Skeletal muscle tissue (tissue), 4 donors: ENCODE measurements around the gene KNDC1. TPM values are rescaled to one million over a fixed set of nuclear protein-coding genes. Genes with fewer than 3 reads are reported as not detected.

ENCODE experiments used
- H3K27ac ChIP-seq: one replicate; pipeline ENCODE4 v1.7.0; 2013; ENCODE audit warnings: mild to moderate bottlenecking, low read depth, low read length, inconsistent platforms
- H3K27me3 ChIP-seq, 3 donors: one replicate each; pipeline ENCODE4 v1.7.0; 2013; ENCODE audit warnings: low read length in 3 of 3; ENCODE audit not compliant: control insufficient read depth in 3 of 3, insufficient read depth in 3 of 3
- H3K36me3 ChIP-seq, 3 donors: one replicate each; pipeline ENCODE4 v1.7.0; 2013; ENCODE audit warnings: low read length in 3 of 3; ENCODE audit not compliant: control insufficient read depth in 3 of 3, insufficient read depth in 3 of 3
- H3K4me1 ChIP-seq, 3 donors: one replicate each; pipeline ENCODE4 v1.7.0; 2013; ENCODE audit warnings: low read length in 3 of 3, mild to moderate bottlenecking in 3 of 3; ENCODE audit not compliant: control insufficient read depth in 3 of 3, insufficient read depth in 3 of 3
- H3K4me3 ChIP-seq, 3 donors: one replicate each; pipeline ENCODE4 v1.7.0; 2013; ENCODE audit warnings: low read length in 3 of 3
- H3K9ac ChIP-seq, 3 donors: one replicate each; pipeline ENCODE4 v1.7.0; 2013; ENCODE audit warnings: low read length in 3 of 3, mild to moderate bottlenecking in 3 of 3, moderate library complexity in 2 of 3, low read depth in 1 of 3
- H3K9me3 ChIP-seq, 3 donors: one replicate each; pipeline ENCODE4 v1.7.0; 2013; ENCODE audit warnings: low read length in 3 of 3; ENCODE audit not compliant: control insufficient read depth in 3 of 3
- total RNA-seq: library from RNA; depleted of rRNA; stranded (reverse); fragments of >200 nt; gene quantifications from one replicate; pipeline ENCODE4 v1.2.3, GENCODE V29; 2014
- donor health status: Osteomylitis.

KNDC1 gene
- total RNA-seq, 1 donor from 2014 or later = 0.52 TPM

- H3K9me3 ChIP-seq = peaks cover 0 to under 1% (median 0%) of the 10 kb centered on the region in 3 donors
- H3K4me1 ChIP-seq = no peaks in the 10 kb centered on the region
- H3K4me3 ChIP-seq = no peak overlapping the region
- no peaks in the 10 kb centered on the region for H3K36me3 ChIP-seq
- peaks cover 35 to 68% (median 56%) of the 10 kb centered on the region in 3 donors for H3K27me3 ChIP-seq
- no peak overlapping the region for H3K27ac ChIP-seq
- no peak overlapping the region for H3K9ac ChIP-seq
Measured at GRCh38 chr10:133182791-133183645, 23.0 kb downstream of the KNDC1 start.

DNA sequence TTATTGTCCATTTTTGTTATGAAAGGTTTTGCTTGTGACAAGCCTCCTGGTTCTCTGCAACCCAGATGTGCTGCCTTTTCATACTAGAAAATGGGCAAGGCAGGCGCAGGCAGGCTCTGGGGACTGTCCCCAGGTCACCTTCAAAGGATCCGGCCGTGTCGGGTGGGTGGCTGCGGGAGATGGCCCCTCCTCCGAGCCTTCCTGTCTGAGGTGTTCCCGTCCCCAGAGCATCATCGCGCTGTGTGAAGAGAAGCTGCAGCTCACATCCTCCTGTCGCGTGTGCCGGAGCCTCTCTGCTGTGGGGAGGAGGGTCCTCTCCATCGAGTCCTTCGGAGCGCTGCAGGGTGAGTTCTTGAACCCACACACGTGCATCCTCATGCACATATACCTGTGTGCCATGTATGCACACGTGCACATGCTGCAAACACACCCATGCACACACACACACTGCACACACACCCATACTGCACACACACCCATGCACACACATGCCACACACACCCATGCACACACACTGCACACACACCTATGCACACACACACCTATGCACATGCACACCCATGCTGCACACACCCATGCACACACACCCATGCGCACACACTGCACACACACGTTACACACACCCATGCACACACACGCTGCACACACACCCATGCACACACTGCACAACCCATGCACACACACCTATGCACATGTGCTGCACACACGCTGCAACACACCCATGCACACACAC, 23.8 kb downstream of the KNDC1 start:
- H3K36me3 ChIP-seq = no peaks in the 10 kb centered on the region
- H3K27ac ChIP-seq = no peak overlapping the region
- peaks cover 36 to 72% (median 57%) of the 10 kb centered on the region in 3 donors for H3K27me3 ChIP-seq
- no peak overlapping the region for H3K9ac ChIP-seq
- H3K4me1 ChIP-seq = no peaks in the 10 kb centered on the region
- H3K9me3 ChIP-seq = no peaks in the 10 kb centered on the region
- H3K4me3 ChIP-seq = no peak overlapping the region

DNA sequence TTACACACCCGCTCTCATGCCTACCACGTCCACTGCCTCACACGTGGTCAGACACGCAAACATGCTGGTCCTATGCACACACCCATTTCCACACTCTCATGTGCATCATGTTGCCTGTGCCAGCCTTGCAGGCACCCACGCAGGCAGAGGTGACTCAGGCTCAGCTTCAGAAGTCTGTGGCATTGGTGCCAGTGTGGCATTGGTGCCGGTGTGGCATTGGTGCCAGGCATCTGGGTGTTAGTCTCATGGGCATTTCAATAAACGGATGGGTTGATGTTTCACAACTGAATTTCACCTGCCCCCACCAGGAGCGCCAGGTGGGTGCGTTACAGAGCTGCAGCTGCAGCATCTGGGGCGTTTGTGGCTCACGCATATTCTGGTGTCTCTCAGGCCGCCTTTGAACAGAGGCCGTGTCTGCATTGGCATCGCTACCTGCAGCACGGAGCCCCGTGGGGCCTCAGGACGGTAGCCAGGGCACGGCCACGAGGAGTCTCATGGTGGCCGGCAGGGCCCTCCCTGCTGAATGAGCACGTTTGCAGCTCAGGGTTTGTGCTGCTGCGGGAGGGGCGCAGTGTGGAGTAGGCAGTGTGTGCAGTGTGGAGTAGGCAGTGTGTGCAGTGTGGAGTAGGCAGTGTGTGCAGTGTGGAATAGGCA, 24.7 kb downstream of the KNDC1 start:
- Histone ChIP-seq H3K4me3 (no peak overlapping the region), H3K36me3 (no peaks in the 10 kb centered on the region), H3K9me3 (no peaks in the 10 kb centered on the region), H3K4me1 (no peaks in the 10 kb centered on the region), H3K9ac (no peak overlapping the region), H3K27me3 (peaks cover 44 to 72% (median 56%) of the 10 kb centered on the region in 3 donors), H3K27ac (no peak overlapping the region)

DNA sequence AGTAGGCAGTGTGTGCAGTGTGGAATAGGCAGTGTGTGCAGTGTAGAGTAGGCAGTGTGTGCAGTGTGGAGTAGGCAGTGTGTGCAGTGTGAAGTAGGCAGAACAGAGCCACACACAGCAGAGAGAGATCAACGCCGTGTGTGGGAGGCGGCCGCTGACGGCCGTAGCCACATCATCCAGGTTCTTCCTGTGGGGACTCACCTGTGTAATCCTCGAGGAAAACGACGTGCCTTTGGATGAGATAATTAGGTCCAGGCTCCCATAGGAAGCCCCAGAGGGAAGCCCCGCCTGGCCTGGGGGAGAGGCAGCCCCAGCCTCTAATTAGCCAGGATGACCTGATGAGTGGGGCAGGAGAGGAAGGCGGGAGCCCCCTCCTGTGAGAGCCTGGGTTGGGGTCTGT, 25.4 kb downstream of the KNDC1 start:
- Histone ChIP-seq H3K36me3 (no peaks in the 10 kb centered on the region), H3K27me3 (peaks cover 44 to 71% (median 53%) of the 10 kb centered on the region in 3 donors), H3K9me3 (no peaks in the 10 kb centered on the region), H3K4me1 (no peaks in the 10 kb centered on the region), H3K27ac (no peak overlapping the region), H3K4me3 (no peak overlapping the region), H3K9ac (no peak overlapping the region)

GRCh38 chr10:133185916-133186315, 25.9 kb downstream of the KNDC1 start:
- H3K9me3 ChIP-seq = no peaks in the 10 kb centered on the region
- no peak overlapping the region for H3K4me3 ChIP-seq
- H3K36me3 ChIP-seq = no peaks in the 10 kb centered on the region
- H3K27ac ChIP-seq = no peak overlapping the region
- H3K4me1 ChIP-seq = no peaks in the 10 kb centered on the region
- no peak overlapping the region for H3K9ac ChIP-seq
- peaks cover 41 to 67% (median 53%) of the 10 kb centered on the region in 3 donors for H3K27me3 ChIP-seq

GRCh38 chr10:133186416-133187090, 26.5 kb downstream of the KNDC1 start:
- Histone ChIP-seq H3K9ac (no peak overlapping the region), H3K36me3 (no peaks in the 10 kb centered on the region), H3K4me3 (no peak overlapping the region), H3K4me1 (no peaks in the 10 kb centered on the region), H3K9me3 (no peaks in the 10 kb centered on the region), H3K27ac (no peak overlapping the region), H3K27me3 (peaks cover 40 to 60% (median 46%) of the 10 kb centered on the region in 3 donors)

DNA sequence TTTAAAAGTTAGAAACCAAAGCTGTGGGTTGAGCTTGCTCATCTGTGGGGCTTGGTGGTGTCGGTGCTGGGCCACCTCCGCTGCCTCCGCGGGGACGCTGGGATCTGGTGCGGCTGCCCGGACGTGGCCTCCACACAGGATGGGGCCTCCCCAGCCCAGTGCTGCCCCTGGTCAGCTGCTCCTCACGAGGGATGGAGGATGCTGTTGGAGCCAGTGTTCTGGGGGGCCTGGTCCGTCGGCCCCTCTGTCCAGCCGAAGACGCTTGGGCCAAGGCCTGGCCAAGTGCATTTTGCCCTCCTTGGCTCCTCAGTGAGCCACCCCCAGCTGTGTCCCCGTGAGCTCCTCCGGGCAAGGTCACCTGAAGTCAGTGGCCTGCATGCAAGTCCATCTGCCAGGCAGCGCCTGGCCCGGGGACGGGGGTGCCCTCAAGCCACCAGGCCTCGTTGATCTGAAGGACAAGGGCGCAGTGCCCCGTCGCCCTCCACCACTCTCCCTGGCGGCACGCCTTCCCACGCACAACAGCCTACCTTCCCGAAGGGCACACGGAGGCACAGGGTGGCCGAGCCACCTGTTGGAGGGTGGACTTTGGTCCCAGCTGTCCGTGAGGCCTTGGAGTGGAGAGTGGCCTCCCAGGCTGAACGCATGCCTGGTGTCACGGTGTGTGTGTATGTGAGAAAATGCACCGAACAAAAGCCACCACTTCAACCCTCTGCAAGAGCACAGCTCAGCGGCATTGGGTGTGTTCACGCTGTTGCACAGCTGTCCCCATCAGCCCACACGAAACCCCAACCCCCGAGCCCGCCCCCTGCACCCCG, 27.3 kb downstream of the KNDC1 start:
- Histone ChIP-seq H3K36me3 (no peaks in the 10 kb centered on the region), H3K9ac (no peak overlapping the region), H3K4me3 (no peak overlapping the region), H3K27me3 (peaks cover 35 to 55% (median 40%) of the 10 kb centered on the region in 3 donors), H3K4me1 (no peaks in the 10 kb centered on the region), H3K27ac (no peak overlapping the region), H3K9me3 (no peaks in the 10 kb centered on the region)

DNA sequence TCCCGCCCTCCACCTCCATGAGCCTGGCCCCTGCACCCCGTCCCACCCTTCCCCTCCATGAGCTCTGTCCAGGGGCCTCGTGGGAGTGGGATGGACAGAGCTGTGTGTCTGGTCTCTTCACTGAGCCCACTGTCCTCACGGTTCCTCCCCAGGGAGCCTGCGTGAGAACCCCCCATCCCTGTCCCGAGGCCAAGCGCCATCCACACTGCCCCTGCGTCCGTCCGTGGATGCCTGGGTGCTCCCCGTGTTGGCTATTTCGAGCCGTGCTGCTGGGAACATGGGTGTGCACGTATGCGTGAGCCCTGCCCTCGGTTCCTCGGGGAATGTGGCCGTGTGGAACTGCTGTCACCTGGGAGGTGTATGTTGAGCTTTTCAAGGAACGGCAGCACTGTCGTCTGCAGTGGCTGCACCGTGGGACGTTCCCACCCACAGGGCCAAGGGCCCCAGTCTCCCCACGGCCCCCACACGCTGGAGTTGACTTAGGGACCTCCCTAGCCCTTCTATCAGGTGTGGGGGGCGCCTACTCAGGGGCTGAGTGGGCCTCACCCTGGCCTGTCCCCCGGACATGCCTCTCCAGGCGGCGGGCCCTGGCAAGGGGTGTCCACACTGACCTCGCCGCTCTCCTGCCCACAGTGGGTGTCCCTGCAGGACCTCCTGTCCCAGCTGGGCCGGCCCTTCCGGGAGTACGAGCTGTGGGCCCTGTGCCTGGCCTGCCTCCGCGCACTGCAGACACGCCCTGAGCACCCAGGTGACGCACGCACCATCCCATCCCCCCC, 28.1 kb downstream of the KNDC1 start:
- Histone ChIP-seq H3K36me3 (no peaks in the 10 kb centered on the region), H3K27me3 (peaks cover 34 to 54% (median 39%) of the 10 kb centered on the region in 3 donors), H3K9ac (no peak overlapping the region), H3K27ac (no peak overlapping the region), H3K4me1 (no peaks in the 10 kb centered on the region), H3K9me3 (no peaks in the 10 kb centered on the region), H3K4me3 (no peak overlapping the region)
